Pancreas (tissue), 10 donors: ENCODE results near the gene METTL1. TPM values are rescaled to one million over a fixed set of nuclear protein-coding genes. Genes with fewer than 3 reads are reported as not detected.

Experiments used
- ATAC-seq, 4 donors: fragments of 200-7000 bp; cut with Tn5 transposase; one replicate each; pipeline versions ENCODE4 v1.8.0 to v1.9.1; 2020; ENCODE audit warnings: mild to moderate bottlenecking in 4 of 4, moderate library complexity in 4 of 4
- DNase-seq, 6 donors: peaks; one replicate each; pipeline ENCODE4 v3.0.0-alpha.2; 2020
- FAIRE-seq: peaks from 2 replicates; lab custom pipeline; 2012; peaks lifted over from hg19 to GRCh38; lab: Jason Lieb, UNC
- H3K27ac ChIP-seq, 4 donors: fragments of 200-600 bp; sonication (generic); 1 replicate in 3 of 4; 2 replicates in 1 of 4; pipeline versions ENCODE4 v1.5.0 to v1.8.0; 2020
- H3K27me3 ChIP-seq, 4 donors: fragments of 200-600 bp; one replicate each; pipeline ENCODE4 v1.8.0; 2021
- H3K36me3 ChIP-seq, 3 donors: fragments of 200-600 bp; sonication (generic) in 1 of 3; one replicate each; pipeline versions ENCODE4 v1.5.0 to v1.8.0; 2020 to 2021
- H3K4me1 ChIP-seq, 3 donors: fragments of 200-600 bp; one replicate each; pipeline ENCODE4 v1.8.0; 2021
- H3K4me3 ChIP-seq, 4 donors: fragments of 200-600 bp; sonication (generic) in 2 of 4; one replicate each; pipeline versions ENCODE4 v1.5.0 to v1.8.0; 2020 to 2021
- H3K9me3 ChIP-seq, 4 donors: fragments of 200-600 bp; one replicate each; pipeline ENCODE4 v1.8.0; 2021
- CTCF ChIP-seq, 4 donors: fragments of 200-600 bp; sonication (generic) in 3 of 4; IDR thresholded peaks; one replicate each; pipeline versions ENCODE4 v1.5.0 to v1.8.0; 2021; ENCODE audit warnings: antibody characterized with exemption in 4 of 4
- WGBS, 2 donors: extraction: QIAGEN DNeasy Blood & Tissue Kit; methylation state at CpG; one replicate each; pipeline ENCODE4 v1.1.7; 2013; 5-methylcytosine and 5-hydroxymethylcytosine counted together
- intact Hi-C, 3 donors: fragments of 100-400 bp; cut with DNase I; formaldehyde crosslinking; loops; one replicate each; pipeline versions ENCODE4 v1.11.1 to v1.14.2; 2022
- polyA plus RNA-seq, 2 donors: library from polyadenylated mRNA; stranded (reverse); fragments of 200-250 nt; gene quantifications; one replicate each; pipeline ENCODE4 v1.2.3, GENCODE V29; 2013
- total RNA-seq, 6 donors: library from RNA; stranded (reverse); fragmentation: NEBNext Ultra II Directional in 4 of 6; extraction: Animal tissue kit (Norgen Biotek cat#: 25700) in 4 of 6; gene quantifications; one replicate each; pipeline versions ENCODE4 v1.2.1 to v1.2.4, GENCODE V29; 2021 to 2023
- donor health status: healthy with polysubstance abuse.
- donor health status: DM: no; HTN: no; CAD: no; lungs with moderate emphysema.
- donor health status: DM: no; HTN: no; CAD: no.
- donor health status: control.
- donor health status: control.
- donor health status: Bipolar disorder and iron deficiency.
- donor health status: DM: yes; HTN: yes; CAD: no.
- donor health status: DM: no; HTN: no; CAD: no.
- donor health status: DM: no; HTN: no; CAD: no.
- donor health status: DM: yes; HTN: yes; CAD: no.

METTL1 gene
- total and polyA plus RNA-seq, 8 donors = 11.5 to 55.9 (median 23.0) TPM

GRCh38 chr12:57782608-57783465 is 10.9 kb upstream of the METTL1 start, which contains the start of gene TSFM:
TSS of gene TSFM (plus strand) at chr12:57782787. CDS start at chr12:57782802, 15 bp downstream.
- H3K36me3 ChIP-seq = peaks cover 3 to 27% (median 7%) of the 10 kb centered on the region in 3 donors
- DNase-seq (peak; percentile 91 to 98 (median 94)), ATAC-seq (peak; percentile 95 to 99 (median 98)), FAIRE-seq (no peak)
- H3K4me1 ChIP-seq = peaks cover 4 to 15% (median 14%) of the 10 kb centered on the region in 3 donors
- peak within 1 kb of the TSS in 2 of 4 donors; percentile 47 to 53 for H3K27ac ChIP-seq
- H3K4me3 ChIP-seq = peak within 1 kb of the TSS; percentile 58 to 91 (median 84)
- intact Hi-C loops = no loop called here
- no peaks in the 10 kb centered on the region for H3K9me3 ChIP-seq
- no peaks in the 10 kb centered on the region for H3K27me3 ChIP-seq
- peak; percentile 77 to 89 (median 82) for TF ChIP-seq CTCF (IDR thresholded peaks at IDR 0.05)
- WGBS, 2 donors = 0 to 1% methylated on average over 45 of the region's 45 CpGs

- Histone ChIP-seq H3K9me3 (no peaks in the 10 kb centered on the region), H3K27ac (peak overlapping the region in 2 of 4 donors; percentile 20 to 23), H3K4me1 (peaks cover 4 to 15% (median 14%) of the 10 kb centered on the region in 3 donors), H3K4me3 (peak overlapping the region in 2 of 4 donors; percentile 79 to 88), H3K27me3 (no peaks in the 10 kb centered on the region), H3K36me3 (peaks cover 3 to 22% (median 7%) of the 10 kb centered on the region in 3 donors)
- no peak for TF ChIP-seq CTCF (IDR thresholded peaks at IDR 0.05)
- 4% methylated on average over 4 of the region's 4 CpGs for WGBS, 2 donors
- intact Hi-C loops = no loop called here
- ATAC-seq (peak; percentile 24 to 44 (median 35)), FAIRE-seq (no peak), DNase-seq (peak in 1 of 6 donors; percentile 32)
These were observed 10.3 kb upstream of the METTL1 start for GRCh38 chr12:57782243-57782607.

GRCh38 chr12:57781801-57782200 is 9.9 kb upstream of the METTL1 start:
- FAIRE-seq = no peak
- Histone ChIP-seq H3K4me3 (no peak overlapping the region), H3K27ac (peak overlapping the region in 2 of 4 donors; percentile 20 to 23), H3K27me3 (no peaks in the 10 kb centered on the region), H3K36me3 (peaks cover under 1 to 18% (median 7%) of the 10 kb centered on the region in 3 donors), H3K9me3 (no peaks in the 10 kb centered on the region), H3K4me1 (peaks cover 4 to 15% (median 14%) of the 10 kb centered on the region in 3 donors)
- 67 to 79% methylated on average over 2 of the region's 2 CpGs for WGBS, 2 donors
- no peak for DNase-seq
- ATAC-seq = no peak
- intact Hi-C loops = no loop called here
- TF ChIP-seq CTCF (IDR thresholded peaks at IDR 0.05) = no peak

- no peak for DNase-seq
- Histone ChIP-seq H3K27me3 (no peaks in the 10 kb centered on the region), H3K27ac (peak overlapping the region in 1 of 4 donors; percentile 23), H3K4me3 (no peak overlapping the region), H3K36me3 (peaks cover 0 to 12% (median 7%) of the 10 kb centered on the region in 3 donors), H3K4me1 (peaks cover 4 to 15% (median 14%) of the 10 kb centered on the region in 3 donors), H3K9me3 (no peaks in the 10 kb centered on the region)
- 94 to 95% methylated on average over 3 of the region's 3 CpGs for WGBS, 2 donors
- FAIRE-seq = no peak
- no peak for TF ChIP-seq CTCF (IDR thresholded peaks at IDR 0.05)
- ATAC-seq = no peak
- intact Hi-C loops = no loop called here
These were observed 9.3 kb upstream of the METTL1 start for GRCh38 chr12:57781244-57781643.
